Colon (tissue), 2 donors: ENCODE results near the gene TM2D3.

Experiments used
- FAIRE-seq: peaks from 2 replicates; lab custom pipeline; 2012; peaks lifted over from hg19 to GRCh38; lab: Jason Lieb, UNC
- donor health status: control.
- donor health status: control.

Gene TM2D3

DNA sequence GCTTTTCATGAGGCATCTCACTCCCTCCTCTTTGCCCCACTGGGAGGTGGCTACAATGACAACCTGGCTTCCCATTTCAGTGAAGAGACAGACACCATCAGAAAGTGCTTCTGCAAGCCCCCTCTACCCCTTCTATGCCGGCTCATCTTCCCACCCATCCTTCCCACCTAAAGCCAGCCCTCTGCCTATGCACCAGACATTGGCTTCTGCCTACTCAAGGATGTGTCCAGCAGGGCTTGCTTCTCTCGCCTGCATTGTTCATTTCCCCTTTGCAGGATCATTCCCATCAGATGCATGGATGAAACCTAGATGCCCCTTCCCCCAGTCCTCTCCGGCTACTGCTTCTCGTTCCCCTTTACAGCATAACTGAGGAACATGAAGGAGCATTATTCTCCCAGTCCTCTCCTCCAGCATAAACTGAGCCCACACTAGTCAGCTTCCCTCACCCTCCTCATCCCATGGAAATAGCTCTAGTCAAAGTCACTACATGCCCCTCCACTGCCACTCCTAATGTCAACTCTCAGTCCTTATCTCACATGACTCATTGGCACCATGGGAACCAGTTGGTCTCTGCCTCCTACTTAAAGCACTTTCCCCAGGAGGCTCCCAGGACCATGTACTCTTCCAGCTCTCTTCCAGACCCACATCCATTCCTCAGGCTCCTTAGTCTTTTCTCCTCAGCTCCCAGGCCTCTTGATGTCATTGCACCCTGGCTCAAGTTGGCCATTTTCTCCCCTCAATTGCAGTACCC, 47.9 kb downstream of the TM2D3 start:
- no peak for FAIRE-seq

DNA sequence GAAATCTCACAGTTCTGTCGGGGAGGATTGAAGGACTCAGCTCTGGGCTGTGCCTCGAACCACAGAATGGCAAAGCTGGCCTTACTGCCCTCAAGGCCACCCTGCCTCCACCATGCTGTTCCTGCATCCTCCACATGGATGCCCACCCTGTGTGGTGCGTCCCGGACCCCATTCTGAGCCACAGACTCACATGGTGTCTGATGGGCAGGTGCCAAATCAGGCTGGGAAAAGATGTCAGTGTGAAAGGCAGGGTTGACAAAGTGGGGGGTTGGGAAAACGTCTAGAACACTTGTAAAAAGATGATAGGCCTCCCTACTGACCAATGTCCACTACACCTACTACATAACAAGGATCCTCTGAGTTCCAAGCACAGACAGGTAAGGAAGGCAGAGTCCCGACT, 49.4 kb downstream of the TM2D3 start:
- FAIRE-seq: no peak

DNA sequence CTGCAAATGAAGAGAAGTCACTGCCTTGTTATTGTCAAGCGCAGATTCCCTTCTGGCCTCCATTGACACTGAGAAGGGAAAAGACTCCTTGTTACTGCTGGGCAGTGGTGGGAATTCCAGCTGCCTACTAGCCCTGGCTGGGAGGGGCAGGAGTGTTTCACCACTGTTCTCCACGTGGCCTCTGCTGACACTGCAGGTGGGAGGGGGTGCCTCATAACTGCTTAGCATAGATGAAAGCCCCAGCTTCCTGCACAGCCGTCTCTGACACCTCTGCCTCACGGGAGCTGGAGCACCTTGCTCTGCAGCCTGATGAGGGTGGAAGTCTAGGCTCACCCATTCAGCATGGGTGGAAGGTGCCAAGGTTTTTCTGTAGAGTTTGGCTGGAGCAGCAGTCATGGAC, 52.1 kb downstream of the TM2D3 start:
- no peak for FAIRE-seq

DNA sequence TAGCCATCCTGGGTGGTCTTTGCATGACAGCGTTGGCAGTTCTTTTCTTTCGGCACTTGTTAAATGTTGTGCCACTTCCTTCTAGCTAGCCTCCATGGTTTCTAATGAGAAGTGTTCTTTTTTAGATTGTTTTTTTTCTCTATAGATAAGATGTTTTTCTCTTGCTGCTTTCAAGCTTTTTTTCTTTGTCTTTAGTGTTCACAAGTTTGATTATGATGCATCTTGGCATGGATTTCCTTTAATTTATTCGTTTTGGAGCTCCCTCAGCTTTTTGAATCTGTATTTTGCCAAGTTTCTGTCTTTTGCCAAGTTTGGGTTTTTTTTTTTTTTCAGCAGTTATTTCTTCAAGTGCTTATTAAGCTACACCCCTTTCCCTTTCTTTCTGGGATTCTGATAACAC, 53.1 kb downstream of the TM2D3 start:
- no peak for FAIRE-seq

DNA sequence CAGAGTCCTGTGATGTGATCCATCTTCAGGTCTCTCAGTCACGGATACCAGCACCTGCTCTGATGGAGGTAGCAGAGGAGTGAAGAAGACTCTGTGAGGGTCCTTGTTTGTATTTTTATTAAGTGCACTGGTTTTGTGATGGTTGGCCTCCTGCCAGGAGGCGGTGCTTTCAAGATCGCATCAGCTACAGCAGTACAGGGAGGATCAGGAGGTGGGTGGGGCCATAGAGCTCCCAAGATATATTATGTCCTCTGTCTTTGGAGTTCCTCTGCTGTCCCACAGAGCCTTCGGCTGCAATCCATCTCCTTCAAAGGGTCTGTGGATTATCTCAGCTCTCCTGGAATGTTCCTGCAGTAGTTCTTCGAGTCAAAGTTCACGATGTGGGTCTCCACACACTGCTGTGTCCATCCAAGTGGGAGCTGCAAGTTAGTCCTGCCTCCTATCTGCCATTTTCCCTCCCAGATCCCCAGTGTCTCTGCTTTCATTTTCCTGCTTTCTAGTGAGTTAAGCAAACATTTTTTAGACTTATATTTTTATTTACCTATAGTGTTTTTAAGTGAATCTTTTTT, 54.7 kb downstream of the TM2D3 start:
- no peak for FAIRE-seq

DNA sequence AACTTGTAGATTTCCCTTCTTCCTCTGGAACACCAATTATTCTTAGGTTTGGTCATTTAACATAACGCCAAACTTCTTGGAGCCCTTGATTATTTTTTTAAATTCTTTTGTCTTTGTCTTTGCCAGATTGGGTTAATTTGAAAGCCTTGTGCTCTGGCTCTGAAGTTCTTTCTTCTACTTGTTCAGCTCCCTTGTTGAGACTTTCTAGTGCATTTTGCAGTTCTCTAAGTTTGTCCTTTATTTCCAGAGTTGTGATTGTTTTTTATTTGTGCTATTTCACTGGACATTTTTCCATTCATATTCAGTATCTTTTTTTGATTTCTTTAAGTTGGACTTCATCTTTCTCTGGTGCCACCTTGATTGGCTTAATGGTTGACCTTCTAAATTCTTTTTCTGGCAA, 55.5 kb downstream of the TM2D3 start:
- no peak for FAIRE-seq
